HepG2 (cell line): Measurements from ENCODE around the gene DCST2.

Source experiments
- HMGA1 ChIP-seq: sonication (generic); formaldehyde crosslinking; conservative IDR thresholded peaks from 2 replicates; pipeline ENCODE4 v1.4.0; 2020; ENCODE audit warnings: missing genetic modification reagents
- HOXA9 ChIP-seq: sonication (generic); formaldehyde crosslinking; IDR thresholded peaks from 2 replicates; pipeline ENCODE4 v1.8.1; 2022; ENCODE audit warnings: missing genetic modification reagents, mild to moderate bottlenecking, moderate library complexity, borderline replicate concordance
- PRMT3 ChIP-seq: sonication (generic); formaldehyde crosslinking; IDR thresholded peaks from 2 replicates; pipeline ENCODE4 v1.8.1; 2022; ENCODE audit warnings: low read depth, mild to moderate bottlenecking, moderate library complexity, missing genetic modification reagents, borderline replicate concordance
- SMAD1 ChIP-seq: sonication (generic); formaldehyde crosslinking; IDR thresholded peaks from 2 replicates; pipeline ENCODE4 v1.4.0; 2020; ENCODE audit warnings: missing genetic modification reagents, low read depth, mild to moderate bottlenecking, borderline replicate concordance
- SMC3 ChIP-seq: IDR thresholded peaks from 2 replicates; pipeline ENCODE4 v1.6.1; 2011; ENCODE audit warnings: low read length, improper control_type of control experiment
- SRF ChIP-seq: IDR thresholded peaks from 2 replicates; pipeline ENCODE4 v1.6.1; 2011; ENCODE audit warnings: mild to moderate bottlenecking, low read depth, low read length, moderate library complexity
- TCF7L2 ChIP-seq: IDR thresholded peaks from 2 replicates; pipeline ENCODE4 v1.6.1; 2011; ENCODE audit warnings: mild to moderate bottlenecking, low read depth, low read length, moderate library complexity
- ZNF17 ChIP-seq: sonication (generic); formaldehyde crosslinking; IDR thresholded peaks from 2 replicates; pipeline ENCODE4 v1.5.0; 2020; ENCODE audit warnings: mild to moderate bottlenecking, missing genetic modification reagents
- ZNF274 ChIP-seq: sonication (generic); formaldehyde crosslinking; IDR thresholded peaks from 2 replicates; pipeline ENCODE4 v1.5.1; 2020; ENCODE audit warnings: mild to moderate bottlenecking, missing genetic modification reagents
- TF ChIP-seq, protein P1 (sequence below): sonication (generic); formaldehyde crosslinking; IDR thresholded peaks from 2 replicates; pipeline ENCODE4 v1.4.0; 2020; ENCODE audit warnings: low read depth, mild to moderate bottlenecking, missing genetic modification reagents
- TF ChIP-seq, protein P2 (sequence below): sonication (generic); formaldehyde crosslinking; IDR thresholded peaks from 2 replicates; pipeline ENCODE4 v1.5.0; 2020; ENCODE audit warnings: mild to moderate bottlenecking, missing genetic modification reagents, moderate library complexity
- TF ChIP-seq, protein P3 (sequence below): IDR thresholded peaks from 2 replicates; pipeline ENCODE4 v1.6.1; 2018; ENCODE audit warnings: missing genetic modification reagents

DNA sequence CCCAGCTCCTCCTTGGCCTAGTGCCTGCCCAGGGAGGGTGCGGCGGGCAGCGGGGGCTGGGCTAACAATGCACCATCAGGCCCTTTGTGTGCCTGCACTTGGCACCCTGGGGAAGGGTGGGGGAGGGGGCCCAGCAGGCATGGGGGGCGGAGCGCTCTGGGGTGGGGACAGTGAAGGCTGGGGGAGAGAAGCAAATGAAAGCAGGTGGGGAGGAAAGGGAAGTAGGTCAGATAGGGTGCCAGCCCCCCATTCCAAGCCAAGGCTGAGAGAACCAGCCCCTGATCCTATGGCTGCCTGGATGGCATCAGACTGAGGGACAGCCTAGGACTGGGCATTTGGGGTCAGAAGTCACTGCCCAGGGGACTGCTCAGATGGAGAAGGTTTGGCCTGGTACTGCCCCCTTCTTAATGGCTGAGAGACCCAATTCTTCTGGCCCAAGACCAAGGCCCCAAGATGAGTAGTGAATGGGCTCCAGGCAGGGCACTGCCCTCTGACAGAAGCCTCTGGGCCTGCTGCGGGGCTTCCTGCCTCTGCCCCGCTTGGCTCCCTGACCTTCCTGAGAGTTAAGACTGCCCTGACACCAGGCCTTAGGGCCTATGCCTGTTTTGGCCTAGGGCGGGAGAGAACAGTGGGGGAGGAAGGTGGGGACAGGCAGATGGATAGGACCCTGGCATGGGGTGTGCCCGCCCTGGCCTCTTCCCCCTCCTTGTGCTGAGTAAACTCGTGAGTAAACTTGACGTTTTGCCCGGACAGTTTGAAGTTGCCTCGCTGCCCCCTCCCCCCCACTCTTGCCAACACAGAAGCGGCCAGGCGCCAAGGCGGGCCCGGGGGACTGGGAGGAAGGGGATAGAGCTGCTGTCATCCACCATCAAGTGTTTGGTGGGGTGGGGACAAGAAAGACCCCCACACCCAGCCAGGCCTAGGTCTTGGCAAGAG, 28.2 kb downstream of the DCST2 start:
- TF ChIP-seq, protein P1, sequence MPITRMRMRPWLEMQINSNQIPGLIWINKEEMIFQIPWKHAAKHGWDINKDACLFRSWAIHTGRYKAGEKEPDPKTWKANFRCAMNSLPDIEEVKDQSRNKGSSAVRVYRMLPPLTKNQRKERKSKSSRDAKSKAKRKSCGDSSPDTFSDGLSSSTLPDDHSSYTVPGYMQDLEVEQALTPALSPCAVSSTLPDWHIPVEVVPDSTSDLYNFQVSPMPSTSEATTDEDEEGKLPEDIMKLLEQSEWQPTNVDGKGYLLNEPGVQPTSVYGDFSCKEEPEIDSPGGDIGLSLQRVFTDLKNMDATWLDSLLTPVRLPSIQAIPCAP (CRISPR knock-in tag) = no peak
- TF ChIP-seq PRMT3 (no peak), SMAD1 (CRISPR knock-in tag) (no peak), ZNF17 (CRISPR knock-in tag) (no peak), HMGA1 (no peak), ZNF274 (CRISPR knock-in tag) (no peak), HOXA9 (CRISPR knock-in tag) (no peak), SMC3 (no peak), SRF (no peak), TCF7L2 (no peak)
- TF ChIP-seq, protein P2, sequence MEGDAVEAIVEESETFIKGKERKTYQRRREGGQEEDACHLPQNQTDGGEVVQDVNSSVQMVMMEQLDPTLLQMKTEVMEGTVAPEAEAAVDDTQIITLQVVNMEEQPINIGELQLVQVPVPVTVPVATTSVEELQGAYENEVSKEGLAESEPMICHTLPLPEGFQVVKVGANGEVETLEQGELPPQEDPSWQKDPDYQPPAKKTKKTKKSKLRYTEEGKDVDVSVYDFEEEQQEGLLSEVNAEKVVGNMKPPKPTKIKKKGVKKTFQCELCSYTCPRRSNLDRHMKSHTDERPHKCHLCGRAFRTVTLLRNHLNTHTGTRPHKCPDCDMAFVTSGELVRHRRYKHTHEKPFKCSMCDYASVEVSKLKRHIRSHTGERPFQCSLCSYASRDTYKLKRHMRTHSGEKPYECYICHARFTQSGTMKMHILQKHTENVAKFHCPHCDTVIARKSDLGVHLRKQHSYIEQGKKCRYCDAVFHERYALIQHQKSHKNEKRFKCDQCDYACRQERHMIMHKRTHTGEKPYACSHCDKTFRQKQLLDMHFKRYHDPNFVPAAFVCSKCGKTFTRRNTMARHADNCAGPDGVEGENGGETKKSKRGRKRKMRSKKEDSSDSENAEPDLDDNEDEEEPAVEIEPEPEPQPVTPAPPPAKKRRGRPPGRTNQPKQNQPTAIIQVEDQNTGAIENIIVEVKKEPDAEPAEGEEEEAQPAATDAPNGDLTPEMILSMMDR (CRISPR knock-in tag) = no peak
- TF ChIP-seq, protein P3, sequence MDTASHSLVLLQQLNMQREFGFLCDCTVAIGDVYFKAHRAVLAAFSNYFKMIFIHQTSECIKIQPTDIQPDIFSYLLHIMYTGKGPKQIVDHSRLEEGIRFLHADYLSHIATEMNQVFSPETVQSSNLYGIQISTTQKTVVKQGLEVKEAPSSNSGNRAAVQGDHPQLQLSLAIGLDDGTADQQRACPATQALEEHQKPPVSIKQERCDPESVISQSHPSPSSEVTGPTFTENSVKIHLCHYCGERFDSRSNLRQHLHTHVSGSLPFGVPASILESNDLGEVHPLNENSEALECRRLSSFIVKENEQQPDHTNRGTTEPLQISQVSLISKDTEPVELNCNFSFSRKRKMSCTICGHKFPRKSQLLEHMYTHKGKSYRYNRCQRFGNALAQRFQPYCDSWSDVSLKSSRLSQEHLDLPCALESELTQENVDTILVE (CRISPR knock-in tag) = no peak
